HG02970 (cell line): ENCODE data around the gene CERS2.

ENCODE experiments used
- ATAC-seq: cut with Tn5 transposase; IDR thresholded peaks from one replicate; pipeline ENCODE4 v1.9.1; 2021; ENCODE audit warnings: mild to moderate bottlenecking, moderate library complexity, moderate number of reproducible peaks; ENCODE audit not compliant: unreplicated experiment, low FRiP score

CERS2 gene, protein sequence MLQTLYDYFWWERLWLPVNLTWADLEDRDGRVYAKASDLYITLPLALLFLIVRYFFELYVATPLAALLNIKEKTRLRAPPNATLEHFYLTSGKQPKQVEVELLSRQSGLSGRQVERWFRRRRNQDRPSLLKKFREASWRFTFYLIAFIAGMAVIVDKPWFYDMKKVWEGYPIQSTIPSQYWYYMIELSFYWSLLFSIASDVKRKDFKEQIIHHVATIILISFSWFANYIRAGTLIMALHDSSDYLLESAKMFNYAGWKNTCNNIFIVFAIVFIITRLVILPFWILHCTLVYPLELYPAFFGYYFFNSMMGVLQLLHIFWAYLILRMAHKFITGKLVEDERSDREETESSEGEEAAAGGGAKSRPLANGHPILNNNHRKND

DNA sequence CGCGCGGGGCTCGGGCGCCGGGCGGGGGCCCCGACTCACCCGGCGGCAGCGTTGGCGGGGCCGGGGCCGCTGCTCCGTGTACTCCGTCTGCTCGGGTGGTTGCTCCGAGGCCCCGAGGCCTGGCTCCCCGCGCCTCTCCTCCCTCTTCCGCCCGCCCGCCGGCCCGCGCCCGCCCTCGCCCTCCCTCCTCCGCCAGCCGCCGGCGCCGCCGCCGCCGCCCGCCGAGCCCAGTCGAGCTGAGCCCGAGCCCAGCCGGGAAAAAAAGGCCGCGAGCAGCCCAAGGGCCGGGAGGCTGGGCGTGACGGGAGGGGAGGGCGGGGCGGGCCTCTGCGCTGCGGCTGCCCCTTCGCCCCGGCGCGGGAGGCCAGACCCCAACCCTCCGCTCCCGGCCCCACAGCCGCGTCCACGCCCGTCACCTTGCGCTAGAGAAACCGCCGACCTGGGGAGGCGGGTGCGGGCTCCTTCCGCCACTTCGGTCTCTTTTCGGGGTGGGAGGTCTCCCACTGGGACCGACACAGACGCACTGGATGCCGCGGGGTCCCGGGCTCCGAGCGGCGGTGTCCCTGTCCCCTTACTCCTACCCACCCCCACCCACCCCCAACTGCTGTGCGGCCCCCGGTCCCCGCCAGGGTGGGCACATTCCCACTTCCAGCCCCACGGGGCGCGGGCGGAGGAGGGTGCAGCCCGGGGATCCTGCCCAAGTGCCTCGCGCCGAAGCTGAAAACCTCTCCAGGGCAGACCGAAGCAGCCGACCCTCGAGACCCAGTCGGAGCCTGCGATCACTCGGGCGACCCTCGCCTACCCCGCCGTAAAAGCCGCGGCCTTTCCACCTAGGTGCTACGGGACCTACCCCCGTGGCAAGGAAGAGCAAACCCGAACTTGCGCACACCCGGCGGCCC, at the start of gene CERS2:
CERS2 (minus strand) TSS at position 256 of the 899 bp plus-strand sequence. CDS start 5,745 bp downstream, outside the sequence.
- ATAC-seq, result peak; percentile 43

GRCh38 chr1:151013518-151013917, 38.9 kb upstream of the CERS2 start:
- no peak for ATAC-seq

GRCh38 chr1:151012684-151013471, 38.2 kb upstream of the CERS2 start:
- ATAC-seq, result no peak

- no peak for ATAC-seq
Measured at GRCh38 chr1:151011154-151011850, 36.7 kb upstream of the CERS2 start.

- ATAC-seq, result no peak
Measured at GRCh38 chr1:151010346-151010726, 35.7 kb upstream of the CERS2 start.

- ATAC-seq, result no peak
Measured at GRCh38 chr1:151009674-151010345, 35.2 kb upstream of the CERS2 start.

- ATAC-seq, result no peak
Measured at GRCh38 chr1:151009206-151009587, 34.6 kb upstream of the CERS2 start.

- ATAC-seq, result peak; percentile 85
Measured at GRCh38 chr1:151008244-151009205, 33.9 kb upstream of the CERS2 start, which contains the start of gene PRUNE1. PRUNE1 (plus strand) TSS chr1:151008449; CDS start chr1:151008633, 184 bp downstream.

DNA sequence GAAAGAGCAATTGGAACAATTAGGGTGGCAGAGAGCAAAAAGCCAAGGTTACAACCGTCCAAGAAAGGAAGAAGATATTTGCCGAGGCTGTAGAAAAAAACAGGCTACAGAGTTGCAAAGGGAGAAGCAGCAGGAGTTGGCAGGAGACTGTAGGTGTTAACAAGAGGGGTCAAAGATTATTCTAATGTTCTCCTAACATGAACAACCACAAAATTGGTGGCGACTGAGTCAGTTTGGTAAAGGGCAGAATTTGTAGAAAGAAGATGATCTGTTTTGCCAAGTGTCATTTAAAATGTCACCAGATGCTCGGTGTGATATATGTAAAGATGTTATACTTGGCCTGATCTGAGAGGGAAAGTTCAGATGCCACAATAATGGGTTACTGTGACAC, 33.2 kb upstream of the CERS2 start:
- ATAC-seq, result no peak

GRCh38 chr1:151006327-151007052, 31.9 kb upstream of the CERS2 start, which contains the start of gene MINDY1:
MINDY1 (minus strand) TSS chr1:151006902; CDS start chr1:151002617, 4,285 bp downstream.
- no peak for ATAC-seq

DNA sequence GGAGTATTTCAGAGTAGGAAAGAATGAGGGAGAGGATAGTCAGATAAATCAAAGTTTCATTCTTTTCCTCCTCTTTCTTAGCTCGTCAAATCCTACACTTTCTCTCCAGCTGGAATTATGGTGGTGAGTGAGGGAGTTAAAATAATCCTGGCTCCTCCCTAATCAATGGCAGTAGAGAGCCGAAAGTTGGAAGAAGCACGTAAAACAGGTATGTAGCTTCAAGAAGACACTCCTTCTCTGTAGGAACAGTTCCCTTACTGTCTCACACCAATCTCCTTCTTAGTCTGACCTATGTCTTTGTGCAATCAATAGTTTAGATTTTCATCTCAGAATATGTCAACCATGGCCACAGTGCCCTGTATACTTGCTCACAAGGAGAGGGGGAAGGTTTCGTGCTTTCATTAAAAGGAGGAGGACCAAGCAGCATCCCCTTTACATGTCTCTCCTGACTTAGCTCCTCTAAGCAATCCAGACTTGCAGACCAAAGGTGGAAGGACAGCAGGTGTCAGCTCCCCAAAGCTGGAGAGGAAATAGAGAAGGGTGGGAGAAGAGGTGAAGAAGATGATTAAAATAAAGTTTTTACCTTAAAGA, 31.2 kb upstream of the CERS2 start:
- ATAC-seq, result no peak

- ATAC-seq, result no peak
Measured at GRCh38 chr1:151003180-151003579, 28.5 kb upstream of the CERS2 start.

DNA sequence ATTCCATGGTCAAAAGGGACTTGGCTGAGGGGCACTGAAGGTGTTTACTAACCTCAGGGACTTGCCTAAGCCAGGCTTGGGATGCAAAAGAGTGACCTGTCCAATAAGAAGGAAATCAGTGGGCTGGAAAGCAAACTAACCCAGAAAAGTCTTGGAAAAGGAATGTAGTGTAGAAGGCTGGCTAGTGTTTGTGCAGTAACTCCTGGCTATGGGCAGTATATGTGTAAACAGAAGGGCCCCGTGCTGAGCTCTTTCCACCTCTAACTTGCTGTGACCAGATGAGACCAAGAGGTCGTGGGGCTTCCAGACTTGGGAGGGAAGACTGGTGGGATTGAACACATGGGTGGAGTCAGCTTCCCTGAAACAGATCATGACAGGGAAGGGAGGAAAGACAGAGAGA, 28.0 kb upstream of the CERS2 start:
- ATAC-seq, result no peak

DNA sequence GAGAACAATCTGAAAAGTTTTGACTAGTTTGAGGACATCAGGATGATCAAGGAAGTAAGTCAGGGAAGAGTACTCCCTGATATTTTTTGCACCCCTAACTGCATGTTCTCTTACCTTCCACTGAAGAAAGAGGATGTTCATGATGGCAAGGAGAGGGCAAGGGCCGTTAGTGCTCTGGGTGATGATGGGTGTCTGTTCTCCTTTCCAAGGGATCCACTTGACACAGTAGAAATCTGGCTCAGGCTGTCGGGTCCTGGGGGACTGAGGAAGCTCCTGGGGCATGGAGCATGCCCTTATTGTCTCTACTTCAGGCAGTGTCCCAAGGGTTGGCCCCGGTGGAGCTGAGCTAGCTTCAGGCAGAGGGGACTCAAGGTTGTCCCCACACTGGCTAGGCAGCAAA, 27.4 kb upstream of the CERS2 start:
- ATAC-seq, result no peak

DNA sequence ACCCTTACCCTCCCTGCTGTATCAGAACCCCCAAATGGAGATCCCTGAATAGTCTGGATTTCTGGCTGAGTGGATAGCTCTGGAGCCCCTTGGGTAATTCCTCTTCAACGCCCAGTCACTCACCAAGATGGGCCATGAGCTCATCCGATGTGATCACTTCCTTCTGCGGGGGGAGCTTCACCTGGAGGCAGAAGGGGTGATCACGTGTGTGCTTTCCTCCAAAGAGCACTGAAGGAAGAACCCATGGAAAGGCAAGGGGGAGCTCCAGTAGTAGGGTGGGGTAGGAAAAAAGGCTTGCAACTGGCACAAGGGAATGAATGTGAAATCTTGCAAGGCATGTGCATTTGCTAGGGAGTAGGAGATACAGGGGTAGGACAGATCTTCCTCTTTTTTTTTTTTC, 27.0 kb upstream of the CERS2 start:
- ATAC-seq, result no peak

GRCh38 chr1:151000408-151000807, 25.8 kb upstream of the CERS2 start:
- ATAC-seq, result no peak

DNA sequence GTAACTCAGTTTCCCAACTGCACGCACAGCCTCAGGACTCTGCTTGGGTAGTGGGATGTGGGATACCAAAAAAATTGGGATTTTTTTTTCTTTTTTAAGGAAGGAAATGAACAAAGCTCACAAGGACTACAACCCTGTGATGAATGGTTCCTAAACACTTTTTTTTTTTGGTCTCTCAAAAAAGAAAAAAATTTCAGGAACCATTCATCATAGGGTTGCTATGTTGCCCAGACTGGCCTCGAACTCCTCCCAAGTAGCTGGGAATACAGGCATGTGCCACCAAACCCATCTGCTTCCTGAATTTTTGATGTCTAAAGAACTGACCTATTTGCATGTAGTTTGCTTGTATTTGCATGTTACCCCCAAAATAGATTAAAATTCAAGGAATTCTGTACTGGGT, 25.3 kb upstream of the CERS2 start:
- ATAC-seq, result no peak
